Measurements from ENCODE around the gene MYBPH.

The MYBPH gene

DNA sequence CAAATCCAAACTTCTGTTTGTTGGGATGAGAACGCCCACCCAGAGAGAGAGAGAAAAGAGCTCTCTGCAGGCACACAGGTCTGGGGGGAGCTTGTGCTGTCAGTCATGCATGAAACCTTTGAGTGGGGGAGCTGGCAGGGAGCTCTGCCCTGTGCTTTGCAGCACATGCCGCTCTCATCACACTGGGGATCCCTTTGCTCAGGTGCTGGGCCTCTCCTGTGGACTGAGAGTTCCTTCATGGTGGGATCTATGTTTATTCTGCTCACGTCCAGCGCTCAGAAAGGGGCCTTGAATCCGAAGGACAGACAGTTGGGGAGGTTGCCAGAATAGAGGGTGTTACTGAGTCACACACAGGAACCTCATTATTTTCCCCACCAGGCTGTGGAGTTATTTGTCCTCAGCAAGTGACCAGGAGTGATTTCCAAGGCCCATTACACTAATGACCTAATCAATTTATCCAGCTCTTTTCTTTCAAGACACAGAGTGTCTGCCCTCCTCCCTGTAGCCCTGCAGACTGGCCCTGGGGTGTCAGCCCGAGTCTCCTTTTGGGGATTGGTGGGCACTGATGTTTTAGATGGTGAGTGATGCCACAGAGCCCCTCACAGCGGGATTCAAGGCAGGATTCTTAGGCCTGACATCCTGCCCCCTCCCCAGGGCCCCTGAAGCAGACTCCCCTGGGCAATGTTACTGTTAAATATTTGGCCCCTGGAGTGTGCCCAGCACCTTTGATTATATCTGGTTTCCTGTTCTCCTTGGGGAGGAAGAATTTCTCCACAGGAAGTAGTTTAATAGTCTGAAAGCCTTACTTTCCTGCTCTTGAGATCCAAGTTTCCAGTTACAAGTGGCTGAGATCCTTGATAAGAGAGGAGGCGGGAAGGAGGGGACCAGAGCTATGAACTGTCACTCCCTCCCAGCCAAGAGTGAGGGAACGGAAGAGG lies 22.3 kb downstream of the MYBPH start:
- Mint-ChIP-seq H3K27ac (no peak overlapping the region), H3K4me3 (no peak overlapping the region), H3K9me3 (no peaks in the 10 kb centered on the region), H3K4me1 (no peaks in the 10 kb centered on the region), H3K36me3 (no peaks in the 10 kb centered on the region)
- no peak for ATAC-seq
- DNase-seq (ENCODE audit: low spot score in 2 of 2): no peak

DNA sequence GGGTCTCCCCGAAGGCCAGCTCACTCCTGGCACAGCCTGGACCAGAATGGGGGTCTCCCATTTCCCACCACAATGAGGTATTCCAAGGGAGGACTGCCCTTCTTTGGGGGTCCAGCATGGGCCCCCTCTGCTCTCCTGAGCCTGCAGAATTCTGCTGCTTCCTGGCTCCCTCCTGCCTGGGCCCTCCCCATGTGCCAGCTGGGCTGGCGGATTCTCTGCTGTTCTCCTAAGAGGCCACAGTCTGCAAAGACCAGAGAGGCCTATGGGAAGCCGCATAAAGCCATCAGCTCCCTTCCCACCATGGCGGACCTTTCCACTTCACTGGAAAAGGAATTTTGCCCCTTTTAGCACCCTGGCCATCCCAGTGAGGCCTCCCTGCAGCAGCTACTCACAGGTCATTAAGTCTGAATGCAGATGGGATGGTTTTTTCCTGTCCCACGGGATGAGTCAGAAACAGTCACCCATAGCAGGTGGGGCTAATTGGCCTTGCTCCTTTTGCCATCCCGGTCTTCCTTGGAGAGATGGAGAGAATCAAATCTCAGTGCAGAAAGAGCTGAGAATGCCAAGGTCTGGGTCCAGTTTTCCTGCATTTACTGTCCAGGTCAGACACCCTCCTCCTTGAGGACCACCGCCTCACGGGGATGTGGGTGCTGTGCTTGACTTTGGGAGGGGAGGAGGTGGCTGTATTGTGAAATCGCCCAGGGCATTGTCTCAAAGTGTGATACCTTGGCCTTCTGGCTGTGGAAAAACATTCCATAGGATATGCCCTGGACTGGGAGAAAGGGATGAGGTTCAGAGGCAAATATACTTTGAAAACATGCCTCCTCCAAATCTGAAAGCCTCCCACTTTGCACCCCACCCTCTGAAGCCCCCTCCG lies 23.2 kb downstream of the MYBPH start:
- no peaks in the 10 kb centered on the region for H3K36me3 Mint-ChIP-seq
- no peaks in the 10 kb centered on the region for H3K9me3 Mint-ChIP-seq
- H3K4me1 Mint-ChIP-seq: no peaks in the 10 kb centered on the region
- no peak for ATAC-seq
- DNase-seq (ENCODE audit: low spot score in 2 of 2): no peak
- H3K4me3 Mint-ChIP-seq: no peak overlapping the region
- H3K27ac Mint-ChIP-seq: no peak overlapping the region

GRCh38 chr1:203151362-203152157 lies 24.1 kb downstream of the MYBPH start:
- no peak overlapping the region for H3K27ac Mint-ChIP-seq

DNA sequence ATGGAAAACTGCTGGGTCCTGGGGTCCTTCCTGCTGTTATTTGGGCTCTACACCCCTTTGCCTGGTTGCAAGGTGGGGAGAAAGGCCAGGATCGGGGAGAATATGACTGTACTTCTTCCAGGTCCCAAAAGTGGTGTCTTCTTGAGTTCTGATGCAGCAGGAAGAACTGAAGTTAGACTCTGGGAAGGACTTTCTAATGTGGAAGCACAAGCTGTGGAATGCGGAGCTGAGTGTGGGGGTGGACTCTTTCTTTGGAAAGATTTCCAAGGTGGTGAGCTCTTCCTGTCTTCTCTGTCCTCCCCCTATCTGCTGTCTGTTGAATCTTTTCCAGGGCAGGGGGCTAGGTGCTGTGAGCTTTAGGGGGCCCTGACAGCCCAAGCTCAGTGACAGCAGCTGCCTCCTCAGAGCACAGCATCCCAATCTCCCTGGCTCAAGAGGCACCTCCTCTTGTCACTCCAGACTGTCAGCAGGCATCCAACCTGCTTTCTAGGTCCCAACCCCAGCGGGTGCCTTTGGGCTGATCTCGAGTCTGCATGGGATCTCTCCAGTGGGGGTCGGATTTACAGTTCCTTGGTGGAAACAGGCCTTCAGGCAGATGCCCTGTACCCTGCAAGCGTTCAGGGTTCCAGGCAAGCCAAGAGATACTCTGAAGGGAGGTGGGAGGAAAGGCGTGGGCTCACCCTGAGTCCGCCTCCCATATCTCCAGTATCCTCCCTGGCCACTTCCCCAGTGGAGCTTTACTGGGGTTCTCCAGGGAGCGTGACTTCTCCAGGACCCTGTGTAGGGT lies 24.9 kb downstream of the MYBPH start:
- ATAC-seq: no peak

More at GRCh38 chr1:203151362-203152157, 24.1 kb downstream of the MYBPH start:
- DNase-seq (ENCODE audit: low spot score in 2 of 2): no peak
- Mint-ChIP-seq H3K9me3 (no peaks in the 10 kb centered on the region), H3K4me1 (no peaks in the 10 kb centered on the region), H3K36me3 (no peaks in the 10 kb centered on the region), H3K4me3 (no peak overlapping the region)
- no peak for ATAC-seq

DNA sequence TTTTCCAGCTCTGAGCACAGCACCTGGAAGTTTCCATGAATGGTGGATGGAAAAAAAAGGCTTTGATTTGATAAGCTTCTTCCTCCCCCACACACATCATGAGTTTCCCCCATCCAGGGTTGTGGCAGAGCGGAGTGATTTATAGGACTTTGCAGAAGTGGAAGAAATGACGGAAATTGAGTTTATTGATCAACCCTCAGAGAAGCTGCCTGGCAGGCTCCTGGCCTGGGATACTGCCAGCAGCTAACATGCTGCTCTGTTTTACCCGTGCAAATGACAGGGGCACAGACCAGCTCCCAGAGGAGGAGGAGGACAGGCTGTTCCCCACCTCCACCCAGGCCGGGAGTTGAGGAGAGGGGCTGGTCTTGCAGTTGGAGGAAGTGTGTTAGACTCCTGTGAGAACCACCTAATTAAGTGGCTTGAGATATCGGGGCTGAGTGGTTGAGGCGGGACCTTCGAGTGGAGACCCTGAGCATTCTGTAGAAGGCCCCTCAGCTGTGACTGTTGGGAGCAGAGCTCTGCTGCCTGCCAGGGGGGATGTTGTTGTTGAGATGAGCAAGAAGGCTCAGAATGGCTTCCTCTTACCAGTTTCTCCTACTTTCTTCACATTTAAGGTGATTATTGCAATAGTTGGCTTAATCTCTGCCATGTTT lies 26.3 kb downstream of the MYBPH start:
- no peaks in the 10 kb centered on the region for H3K9me3 Mint-ChIP-seq
- no peak for DNase-seq (ENCODE audit: low spot score in 2 of 2)
- H3K4me3 Mint-ChIP-seq: no peak overlapping the region
- H3K36me3 Mint-ChIP-seq: no peaks in the 10 kb centered on the region
- H3K4me1 Mint-ChIP-seq: no peaks in the 10 kb centered on the region
- H3K27ac Mint-ChIP-seq: no peak overlapping the region
- ATAC-seq: no peak

More for the DNA sequence above, 24.9 kb downstream of the MYBPH start:
- Mint-ChIP-seq H3K4me1 (no peaks in the 10 kb centered on the region), H3K27ac (no peak overlapping the region), H3K4me3 (no peak overlapping the region), H3K36me3 (no peaks in the 10 kb centered on the region), H3K9me3 (no peaks in the 10 kb centered on the region)
- no peak for DNase-seq (ENCODE audit: low spot score in 2 of 2)

GRCh38 chr1:203148579-203148978 lies 27.0 kb downstream of the MYBPH start:
- ATAC-seq: no peak
- no peak for DNase-seq (ENCODE audit: low spot score in 2 of 2)
- no peaks in the 10 kb centered on the region for H3K36me3 Mint-ChIP-seq
- no peaks in the 10 kb centered on the region for H3K4me1 Mint-ChIP-seq
- H3K27ac Mint-ChIP-seq: no peak overlapping the region
- H3K9me3 Mint-ChIP-seq: no peaks in the 10 kb centered on the region
- no peak overlapping the region for H3K4me3 Mint-ChIP-seq

DNA sequence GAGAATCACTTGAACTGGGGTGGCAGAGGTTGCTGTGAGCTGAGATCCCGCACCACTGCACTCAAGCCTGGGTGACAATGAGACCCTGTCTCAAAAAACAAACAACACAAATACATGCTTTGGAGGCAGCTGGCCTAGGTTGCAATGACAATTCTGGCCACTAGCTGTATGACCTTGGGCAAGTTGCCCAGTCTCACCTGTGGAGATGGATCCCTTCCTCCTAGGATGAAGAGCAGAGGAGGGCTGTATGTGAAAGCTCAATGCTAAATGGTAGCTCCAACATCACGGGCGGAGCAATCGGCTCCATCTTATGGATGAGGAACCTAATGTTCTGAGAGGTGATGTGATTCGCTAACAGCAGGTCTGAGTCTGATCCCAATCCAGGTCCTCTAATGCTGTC lies 27.5 kb downstream of the MYBPH start:
- no peaks in the 10 kb centered on the region for H3K9me3 Mint-ChIP-seq
- ATAC-seq: no peak
- DNase-seq (ENCODE audit: low spot score in 2 of 2): no peak
- no peak overlapping the region for H3K4me3 Mint-ChIP-seq
- H3K4me1 Mint-ChIP-seq: no peaks in the 10 kb centered on the region
- H3K27ac Mint-ChIP-seq: no peak overlapping the region
- no peaks in the 10 kb centered on the region for H3K36me3 Mint-ChIP-seq

DNA sequence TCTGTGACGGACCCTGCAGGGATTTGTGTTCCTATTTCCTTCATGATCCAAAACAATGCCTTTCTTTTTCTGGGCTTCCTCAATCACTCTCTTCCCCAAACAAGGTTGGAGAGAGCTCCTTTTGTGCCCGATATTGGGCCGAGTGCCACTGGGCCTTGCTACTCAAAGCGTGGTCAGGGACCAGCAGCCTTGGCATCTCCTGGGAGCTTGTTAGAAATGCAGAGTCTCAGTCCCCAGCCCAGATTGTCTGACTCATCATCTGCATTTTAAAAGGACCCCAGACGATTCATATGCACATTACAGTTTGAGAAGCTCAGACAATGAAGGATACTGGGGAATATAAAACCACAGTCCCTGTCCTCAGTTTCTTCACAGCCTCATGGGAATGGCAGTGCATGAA lies 28.2 kb downstream of the MYBPH start:
- H3K36me3 Mint-ChIP-seq: no peaks in the 10 kb centered on the region
- ATAC-seq (no peak), DNase-seq (ENCODE audit: low spot score in 2 of 2) (no peak)
- H3K9me3 Mint-ChIP-seq: no peaks in the 10 kb centered on the region
- no peaks in the 10 kb centered on the region for H3K4me1 Mint-ChIP-seq
- no peak overlapping the region for H3K4me3 Mint-ChIP-seq
- H3K27ac Mint-ChIP-seq: no peak overlapping the region

DNA sequence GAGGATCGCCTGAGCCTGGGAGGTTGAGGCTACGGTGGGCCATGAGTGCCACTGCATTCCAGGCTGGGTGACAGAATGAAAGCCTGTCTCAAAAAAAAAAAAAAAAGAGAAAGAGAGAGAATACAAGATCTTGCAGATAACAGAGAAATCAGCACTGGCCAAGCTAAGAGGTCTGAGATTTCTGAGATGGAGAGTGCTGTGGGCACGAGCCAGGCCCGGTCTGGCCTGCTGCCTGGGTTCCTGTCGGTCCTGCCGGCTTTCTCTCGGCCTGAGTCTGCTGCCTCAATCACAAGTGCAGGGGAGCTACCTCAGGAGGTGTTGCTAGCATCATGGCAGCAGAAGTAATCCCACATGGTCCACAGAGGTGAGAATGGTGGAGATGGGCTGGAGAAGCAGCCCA lies 29.1 kb downstream of the MYBPH start:
- no peaks in the 10 kb centered on the region for H3K4me1 Mint-ChIP-seq
- H3K9me3 Mint-ChIP-seq: no peaks in the 10 kb centered on the region
- H3K27ac Mint-ChIP-seq: no peak overlapping the region
- no peak overlapping the region for H3K4me3 Mint-ChIP-seq
- DNase-seq (ENCODE audit: low spot score in 2 of 2) (no peak), ATAC-seq (no peak)
- no peaks in the 10 kb centered on the region for H3K36me3 Mint-ChIP-seq

- Mint-ChIP-seq H3K9me3 (no peaks in the 10 kb centered on the region), H3K4me1 (no peaks in the 10 kb centered on the region), H3K36me3 (no peaks in the 10 kb centered on the region), H3K4me3 (no peak overlapping the region), H3K27ac (no peak overlapping the region)
- ATAC-seq: no peak
- no peak for DNase-seq (ENCODE audit: low spot score in 2 of 2)
Measured at GRCh38 chr1:203146042-203146369, 29.6 kb downstream of the MYBPH start.

GRCh38 chr1:203145321-203146041 lies 30.1 kb downstream of the MYBPH start:
- DNase-seq (ENCODE audit: low spot score in 2 of 2) (no peak), ATAC-seq (no peak)
- no peaks in the 10 kb centered on the region for H3K36me3 Mint-ChIP-seq
- H3K9me3 Mint-ChIP-seq: no peaks in the 10 kb centered on the region
- no peaks in the 10 kb centered on the region for H3K4me1 Mint-ChIP-seq
- H3K4me3 Mint-ChIP-seq: no peak overlapping the region
- H3K27ac Mint-ChIP-seq: no peak overlapping the region

- Mint-ChIP-seq H3K4me3 (no peak overlapping the region), H3K36me3 (no peaks in the 10 kb centered on the region), H3K9me3 (no peaks in the 10 kb centered on the region), H3K27ac (no peak overlapping the region), H3K4me1 (no peaks in the 10 kb centered on the region)
- DNase-seq (ENCODE audit: low spot score in 2 of 2): no peak
- ATAC-seq: no peak
Measured at GRCh38 chr1:203144661-203145060, 31.0 kb downstream of the MYBPH start.

DNA sequence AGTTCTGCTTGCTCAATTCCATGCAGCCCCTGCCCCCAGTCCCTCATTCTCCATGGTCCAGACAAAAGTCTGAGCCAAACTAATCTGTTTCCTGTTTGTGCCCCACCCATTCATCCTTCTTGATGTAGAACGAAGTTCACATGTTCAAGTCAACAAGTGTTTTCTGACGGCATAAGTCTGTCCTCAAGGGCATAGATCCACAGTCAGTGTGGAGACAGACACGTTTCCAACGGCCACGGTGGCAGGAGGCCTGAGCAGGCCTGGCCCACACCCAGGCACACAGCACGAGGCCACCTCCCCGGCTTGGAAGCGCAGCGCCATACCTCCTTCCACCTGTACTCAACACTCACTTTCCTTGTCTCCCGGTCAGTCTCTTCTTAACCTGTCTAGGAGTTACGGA lies 32.0 kb downstream of the MYBPH start:
- no peak overlapping the region for H3K27ac Mint-ChIP-seq

More for the DNA sequence above, 32.0 kb downstream of the MYBPH start:
- Mint-ChIP-seq H3K9me3 (no peaks in the 10 kb centered on the region), H3K4me3 (no peak overlapping the region), H3K36me3 (no peaks in the 10 kb centered on the region), H3K4me1 (no peaks in the 10 kb centered on the region)
- DNase-seq (ENCODE audit: low spot score in 2 of 2): no peak
- no peak for ATAC-seq
